ENCODE measurements around the gene ABCA13.

The ABCA13 gene

DNA sequence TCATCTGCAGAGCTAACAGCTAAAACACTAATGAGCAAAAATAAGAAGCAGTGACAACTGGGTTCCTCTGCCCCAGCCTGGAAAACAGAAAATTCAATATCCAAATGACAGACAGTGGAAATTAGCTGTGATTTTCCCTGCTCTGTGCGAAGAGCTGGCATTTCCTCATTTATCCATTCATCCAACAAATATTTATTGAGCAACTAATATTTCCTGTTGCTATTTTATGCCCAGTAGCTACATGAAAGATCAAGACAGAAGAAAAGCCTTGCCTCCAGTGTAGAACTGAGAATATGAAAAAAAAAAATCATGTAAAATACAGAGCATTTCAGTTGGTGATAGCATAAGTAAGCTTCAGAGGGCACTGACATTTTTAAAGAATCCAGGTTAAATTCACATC, 140.9 kb downstream of the ABCA13 start:
- no peak overlapping the region for H3K9ac ChIP-seq
- no peaks in the 10 kb centered on the region for H3K27me3 ChIP-seq
- H3K4me1 ChIP-seq: peaks cover 0 to 9% (median 4%) of the 10 kb centered on the region in 10 experiments; a peak in 8 of 20 replicates
- no peak overlapping the region for H3K27ac ChIP-seq
- no peak for TF ChIP-seq Cebpa-rat (IDR thresholded peaks at IDR 0.05)
- H4K20me1 ChIP-seq: no peaks in the 10 kb centered on the region
- no peaks in the 10 kb centered on the region for H3K9me3 ChIP-seq (replicated peaks in 1 of 11)
- no peaks in the 10 kb centered on the region for H3K36me3 ChIP-seq
- no peak overlapping the region for H3K4me3 ChIP-seq
- no peak overlapping the region for H3K4me2 ChIP-seq

GRCh38 chr7:48316768-48317167, 145.5 kb downstream of the ABCA13 start:
- TF ChIP-seq Cebpa-rat (IDR thresholded peaks at IDR 0.05): no peak

DNA sequence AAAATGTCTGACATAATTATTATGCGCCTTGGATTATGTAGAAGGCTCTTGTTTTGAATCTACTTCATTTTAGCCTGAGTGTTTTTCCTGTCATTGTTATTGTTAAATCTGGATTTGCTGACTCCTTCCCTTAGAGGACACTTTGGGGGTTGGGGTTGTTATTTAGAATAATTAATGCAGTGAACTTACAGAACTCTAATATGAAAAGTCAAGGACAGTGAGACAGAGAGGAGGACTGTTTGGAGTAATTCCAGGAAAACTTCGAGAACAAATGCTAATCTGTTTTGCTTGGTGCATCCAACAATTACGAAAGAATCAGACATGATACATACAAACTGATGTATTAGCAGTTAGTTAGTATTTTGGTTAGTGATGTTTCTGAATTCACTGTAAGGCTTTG, 146.1 kb downstream of the ABCA13 start:
- TF ChIP-seq Cebpa-rat (IDR thresholded peaks at IDR 0.05): no peak
- no peaks in the 10 kb centered on the region for H3K27me3 ChIP-seq
- no peaks in the 10 kb centered on the region for H4K20me1 ChIP-seq
- no peak overlapping the region for H3K4me3 ChIP-seq
- no peaks in the 10 kb centered on the region for H3K9me3 ChIP-seq (replicated peaks in 1 of 11)
- H3K4me1 ChIP-seq: peaks cover 0 to 9% (median 4%) of the 10 kb centered on the region in 10 experiments; a peak in 8 of 20 replicates
- no peak overlapping the region for H3K27ac ChIP-seq
- H3K36me3 ChIP-seq: no peaks in the 10 kb centered on the region
- H3K4me2 ChIP-seq: no peak overlapping the region
- H3K9ac ChIP-seq: no peak overlapping the region

More at GRCh38 chr7:48316768-48317167, 145.5 kb downstream of the ABCA13 start:
- Histone ChIP-seq H3K36me3 (no peaks in the 10 kb centered on the region), H3K27me3 (no peaks in the 10 kb centered on the region), H3K4me3 (no peak overlapping the region), H3K27ac (no peak overlapping the region), H4K20me1 (no peaks in the 10 kb centered on the region), H3K9me3 (replicated peaks in 1 of 11) (no peaks in the 10 kb centered on the region), H3K4me2 (peak overlapping the region in 5 of 11 experiments; percentile 13 to 38 (median 29); a peak in 5 of 22 replicates), H3K4me1 (peaks cover 0 to 9% (median 4%) of the 10 kb centered on the region in 10 experiments; a peak in 8 of 20 replicates), H3K9ac (no peak overlapping the region)

GRCh38 chr7:48321319-48322010, 150.2 kb downstream of the ABCA13 start:
- Histone ChIP-seq H3K4me3 (no peak overlapping the region), H3K36me3 (peaks cover 0 to 4% (median 0%) of the 10 kb centered on the region in 11 experiments; a peak in 2 of 22 replicates), H3K9ac (no peak overlapping the region), H3K27ac (no peak overlapping the region), H3K27me3 (no peaks in the 10 kb centered on the region), H4K20me1 (no peaks in the 10 kb centered on the region), H3K9me3 (replicated peaks in 1 of 11) (peaks cover 14 to 25% (median 20%) of the 10 kb centered on the region in 11 experiments), H3K4me1 (peaks cover 0 to 6% (median 4%) of the 10 kb centered on the region in 10 experiments; a peak in 8 of 20 replicates), H3K4me2 (no peak overlapping the region)
- no peak for TF ChIP-seq Cebpa-rat (IDR thresholded peaks at IDR 0.05)

GRCh38 chr7:48337012-48337621, 165.9 kb downstream of the ABCA13 start:
- H3K9me3 ChIP-seq (replicated peaks in 1 of 11): no peaks in the 10 kb centered on the region; a peak in 1 of 22 replicates
- no peak for TF ChIP-seq Cebpa-rat (IDR thresholded peaks at IDR 0.05)

GRCh38 chr7:48337781-48338180, 166.5 kb downstream of the ABCA13 start:
- Histone ChIP-seq H3K36me3 (no peaks in the 10 kb centered on the region), H3K9me3 (replicated peaks in 1 of 11) (peaks cover 0 to 5% (median 0%) of the 10 kb centered on the region in 11 experiments; a peak in 2 of 22 replicates), H3K4me3 (no peak overlapping the region), H4K20me1 (no peaks in the 10 kb centered on the region), H3K9ac (no peak overlapping the region), H3K27ac (no peak overlapping the region), H3K4me2 (no peak overlapping the region), H3K27me3 (no peaks in the 10 kb centered on the region), H3K4me1 (no peaks in the 10 kb centered on the region)
- TF ChIP-seq Cebpa-rat (IDR thresholded peaks at IDR 0.05): no peak

More at GRCh38 chr7:48337012-48337621, 165.9 kb downstream of the ABCA13 start:
- Histone ChIP-seq H3K27ac (no peak overlapping the region), H4K20me1 (no peaks in the 10 kb centered on the region), H3K4me2 (no peak overlapping the region), H3K36me3 (no peaks in the 10 kb centered on the region), H3K4me1 (no peaks in the 10 kb centered on the region), H3K27me3 (no peaks in the 10 kb centered on the region), H3K9ac (no peak overlapping the region), H3K4me3 (no peak overlapping the region)

GRCh38 chr7:48347230-48347825, 176.1 kb downstream of the ABCA13 start:
- H4K20me1 ChIP-seq: no peaks in the 10 kb centered on the region
- peaks cover 22 to 61% (median 39%) of the 10 kb centered on the region in 10 experiments; a peak in 19 of 20 replicates for H3K4me1 ChIP-seq
- peaks cover 0 to 9% (median 0%) of the 10 kb centered on the region in 11 experiments; a peak in 5 of 22 replicates for H3K9me3 ChIP-seq (replicated peaks in 1 of 11)
- H3K27me3 ChIP-seq: no peaks in the 10 kb centered on the region
- H3K27ac ChIP-seq: peak overlapping the region in 6 of 11 experiments; percentile 10 to 87 (median 66); a peak in 9 of 22 replicates
- no peak overlapping the region for H3K4me3 ChIP-seq
- H3K9ac ChIP-seq: peak overlapping the region in 1 of 11 experiments; percentile 30; a peak in 1 of 22 replicates
- TF ChIP-seq Cebpa-rat (IDR thresholded peaks at IDR 0.05): no peak
- H3K36me3 ChIP-seq: no peaks in the 10 kb centered on the region
- peak overlapping the region in 7 of 11 experiments; percentile 18 to 53 (median 36); a peak in 11 of 22 replicates for H3K4me2 ChIP-seq

DNA sequence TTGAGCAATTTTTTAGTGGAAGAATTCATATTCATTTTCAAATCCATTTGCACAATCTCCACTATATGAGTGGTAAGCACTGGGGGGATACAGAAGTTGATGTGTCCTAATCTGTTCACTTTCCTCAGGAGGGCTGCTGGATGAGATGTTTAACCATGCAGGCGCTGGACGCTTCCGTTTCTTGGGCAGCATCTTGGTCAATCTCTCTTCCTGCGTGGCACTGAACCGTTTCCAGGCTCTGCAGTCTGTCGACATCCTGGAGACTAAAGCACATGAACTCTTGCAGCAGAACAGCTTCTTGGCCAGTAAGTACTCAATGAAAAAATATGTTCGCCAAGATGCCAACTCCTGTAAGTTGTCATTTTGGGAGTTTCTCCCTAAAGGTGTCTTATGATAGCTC, 179.3 kb downstream of the ABCA13 start:
- H3K9ac ChIP-seq: peak overlapping the region in 6 of 11 experiments; percentile 58 to 68 (median 60); a peak in 11 of 22 replicates
- no peaks in the 10 kb centered on the region for H4K20me1 ChIP-seq
- H3K9me3 ChIP-seq (replicated peaks in 1 of 11): peaks cover 0 to 4% (median 0%) of the 10 kb centered on the region in 11 experiments; a peak in 4 of 22 replicates
- peaks cover 24 to 73% (median 44%) of the 10 kb centered on the region in 10 experiments; a peak in 19 of 20 replicates for H3K4me1 ChIP-seq
- no peak overlapping the region for H3K4me3 ChIP-seq
- peak overlapping the region; percentile 8 to 70 (median 57); a peak in 21 of 22 replicates for H3K4me2 ChIP-seq
- no peaks in the 10 kb centered on the region for H3K27me3 ChIP-seq
- TF ChIP-seq Cebpa-rat (IDR thresholded peaks at IDR 0.05): peak in 9 of 11 experiments; percentile 68 to 95 (median 87); a peak in 15 of 22 replicates
- no peaks in the 10 kb centered on the region for H3K36me3 ChIP-seq
- H3K27ac ChIP-seq: peak overlapping the region in 9 of 11 experiments; percentile 57 to 87 (median 81); a peak in 18 of 22 replicates

Measured in BLaER1 treated with 17β-estradiol and CSF1 and Interleukin-3, amounts not matched to agents 10 nM and 100 nM (cell line).